ENCODE results near the gene CASTOR2.
"Not testable (repeated sequence)": the region's sequence is repeated elsewhere in the genome, so short reads cannot be mapped to it uniquely, and the experiment has no call there.

CASTOR2 gene

DNA sequence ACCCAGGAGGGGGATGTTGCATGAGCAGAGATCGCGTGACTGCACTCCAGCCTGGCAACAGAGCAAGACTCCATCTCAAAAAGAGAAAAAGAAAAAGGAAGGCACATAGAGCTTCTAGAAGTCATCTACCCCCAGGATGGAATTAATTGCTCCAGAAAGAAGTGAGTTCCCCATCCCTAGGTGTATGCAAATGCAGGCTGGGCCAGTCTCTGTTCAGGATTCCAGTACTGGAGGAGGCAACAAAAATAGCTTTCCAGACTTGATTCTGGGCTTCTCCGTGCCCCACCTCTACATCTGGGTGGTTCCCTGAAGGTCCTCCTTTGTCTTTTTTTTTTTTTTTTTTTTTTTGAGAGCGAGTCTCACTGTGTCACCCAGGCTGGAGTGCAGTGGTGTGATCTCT is 28.6 kb downstream of the CASTOR2 start:
- FAIRE-seq = no peak
- DNase-seq (ENCODE audit: insufficient read length, low spot score) = no peak

GRCh38 chr7:74994869-74995543 is 30.5 kb downstream of the CASTOR2 start:
- FAIRE-seq; DNase-seq (ENCODE audit: insufficient read length, low spot score): not testable (repeated sequence)

GRCh38 chr7:74996361-74996760 is 31.9 kb downstream of the CASTOR2 start:
- not testable (repeated sequence) for FAIRE-seq; DNase-seq (ENCODE audit: insufficient read length, low spot score)

DNA sequence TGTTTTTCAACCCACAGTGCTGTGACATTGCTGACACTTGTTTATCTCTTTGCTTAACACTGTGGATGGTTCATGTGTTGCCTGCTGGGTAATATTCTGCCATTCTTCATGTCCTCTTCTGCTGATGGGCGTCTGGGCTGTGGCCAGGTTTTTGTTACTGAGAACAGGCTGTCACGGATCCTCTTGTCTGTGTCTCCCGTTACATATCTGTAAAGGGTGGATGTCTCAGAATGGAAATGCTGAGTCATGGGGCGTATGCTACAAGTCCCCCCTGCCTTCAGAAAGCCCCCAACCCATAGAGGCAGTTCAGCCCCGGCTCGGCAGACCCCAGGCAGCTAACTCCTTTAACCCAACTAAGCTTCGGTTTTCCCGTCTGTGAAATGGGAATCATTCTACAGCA is 33.3 kb downstream of the CASTOR2 start:
- FAIRE-seq; DNase-seq (ENCODE audit: insufficient read length, low spot score): not testable (repeated sequence)

GRCh38 chr7:75001356-75001755 is 36.9 kb downstream of the CASTOR2 start:
- DNase-seq (ENCODE audit: insufficient read length, low spot score); FAIRE-seq: not testable (repeated sequence)

- FAIRE-seq = no peak
- DNase-seq (ENCODE audit: insufficient read length, low spot score) = no peak
Observed at GRCh38 chr7:75010036-75010435, 45.5 kb downstream of the CASTOR2 start.

DNA sequence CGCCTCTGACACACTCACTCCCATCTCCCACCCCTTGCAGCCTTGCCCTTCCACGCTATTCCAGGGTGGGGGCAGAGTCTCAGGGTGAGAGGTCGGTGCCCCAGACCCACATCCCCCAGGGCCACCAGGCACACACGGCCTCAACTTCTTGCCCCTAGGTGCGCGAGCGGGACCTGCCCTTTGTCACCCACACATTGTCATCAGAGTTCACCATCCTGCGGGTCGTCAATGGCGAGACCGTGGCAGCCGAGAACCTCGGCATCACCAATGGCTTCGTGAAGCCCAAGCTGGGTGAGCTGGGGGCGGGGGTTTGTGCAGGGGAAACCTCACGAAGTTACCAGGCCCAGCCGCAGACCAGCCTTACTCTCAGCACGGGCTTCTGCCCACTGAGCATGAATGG is 53.3 kb downstream of the CASTOR2 start:
- FAIRE-seq = no peak
- DNase-seq (ENCODE audit: insufficient read length, low spot score) = no peak

- no peak for FAIRE-seq
- DNase-seq (ENCODE audit: insufficient read length, low spot score) = no peak
Observed at GRCh38 chr7:75018570-75019364, 54.3 kb downstream of the CASTOR2 start.

DNA sequence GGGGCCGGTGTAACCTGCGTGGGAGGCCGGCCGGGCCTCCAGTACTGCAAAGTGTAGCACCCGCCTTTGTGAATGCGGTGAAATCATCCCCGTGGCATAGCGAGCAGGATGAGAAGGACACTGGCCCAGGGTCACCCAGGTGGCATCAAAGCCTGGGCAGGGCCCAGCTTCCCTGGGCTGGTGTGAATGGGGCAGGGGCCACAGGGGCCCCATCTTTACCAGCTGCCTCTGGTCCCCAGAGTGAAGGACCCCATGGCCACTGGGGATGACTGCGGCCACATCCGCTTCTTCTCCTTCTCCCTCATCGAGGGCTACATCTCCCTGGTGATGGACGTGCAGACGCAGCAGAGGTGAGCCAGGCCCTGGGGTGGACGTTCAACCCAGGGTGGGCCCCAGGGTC is 55.3 kb downstream of the CASTOR2 start:
- DNase-seq (ENCODE audit: insufficient read length, low spot score) = no peak
- no peak for FAIRE-seq

GRCh38 chr7:75024922-75025321 is 60.4 kb downstream of the CASTOR2 start:
- FAIRE-seq (no peak), DNase-seq (ENCODE audit: insufficient read length, low spot score) (no peak)

- FAIRE-seq (no peak), DNase-seq (ENCODE audit: insufficient read length, low spot score) (no peak)
Observed at GRCh38 chr7:75028299-75028698, 63.8 kb downstream of the CASTOR2 start.

DNA sequence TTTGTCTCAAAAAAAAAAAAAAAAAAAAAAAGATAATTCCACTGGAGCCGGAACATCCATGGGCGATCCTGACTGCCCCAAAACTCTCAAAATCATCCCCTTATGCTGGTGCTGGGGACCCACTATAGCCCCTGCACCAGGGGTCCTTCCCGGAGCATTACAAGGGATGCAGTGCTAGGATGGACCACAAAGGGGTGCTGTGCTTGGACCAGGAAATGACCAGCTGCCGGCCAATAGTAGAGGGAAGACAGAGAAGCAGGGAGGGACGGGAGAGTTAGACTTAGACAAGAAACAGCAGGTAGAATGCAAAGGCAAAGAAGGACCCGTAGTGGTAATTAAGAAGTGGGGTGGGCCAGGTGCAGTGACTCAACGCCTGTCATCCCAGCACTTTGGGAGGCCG is 68.6 kb downstream of the CASTOR2 start:
- no peak for FAIRE-seq
- no peak for DNase-seq (ENCODE audit: insufficient read length, low spot score)

GRCh38 chr7:75033826-75034225 is 69.3 kb downstream of the CASTOR2 start:
- no peak for DNase-seq (ENCODE audit: insufficient read length, low spot score)
- FAIRE-seq = no peak

GRCh38 chr7:75038508-75038907 is 74.0 kb downstream of the CASTOR2 start:
- FAIRE-seq (no peak), DNase-seq (ENCODE audit: insufficient read length, low spot score) (no peak)

DNA sequence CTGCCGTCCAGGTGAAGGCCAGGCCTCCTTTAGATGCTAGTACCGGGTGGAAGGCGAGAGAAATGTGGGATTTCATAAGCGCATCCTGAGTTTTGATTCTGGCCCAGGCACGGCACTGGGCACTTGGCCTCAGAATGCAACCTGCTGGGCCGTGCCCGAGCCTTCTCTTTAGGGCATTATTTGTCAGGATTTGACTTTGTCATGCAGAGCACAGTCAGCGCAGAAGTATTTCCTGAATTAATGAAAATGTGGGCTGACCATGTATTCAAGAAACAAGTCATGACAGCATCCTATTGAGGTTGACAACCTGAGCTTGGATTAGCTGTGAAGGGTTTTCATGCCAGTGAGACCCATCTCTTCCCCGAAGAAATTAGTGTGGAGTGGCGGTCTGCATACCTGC is 74.7 kb downstream of the CASTOR2 start:
- DNase-seq (ENCODE audit: insufficient read length, low spot score) (no peak), FAIRE-seq (no peak)

GRCh38 chr7:75039709-75040108 is 75.2 kb downstream of the CASTOR2 start:
- FAIRE-seq (no peak), DNase-seq (ENCODE audit: insufficient read length, low spot score) (no peak)

GRCh38 chr7:75040512-75040911 is 76.0 kb downstream of the CASTOR2 start:
- FAIRE-seq (no peak), DNase-seq (ENCODE audit: insufficient read length, low spot score) (no peak)

DNA sequence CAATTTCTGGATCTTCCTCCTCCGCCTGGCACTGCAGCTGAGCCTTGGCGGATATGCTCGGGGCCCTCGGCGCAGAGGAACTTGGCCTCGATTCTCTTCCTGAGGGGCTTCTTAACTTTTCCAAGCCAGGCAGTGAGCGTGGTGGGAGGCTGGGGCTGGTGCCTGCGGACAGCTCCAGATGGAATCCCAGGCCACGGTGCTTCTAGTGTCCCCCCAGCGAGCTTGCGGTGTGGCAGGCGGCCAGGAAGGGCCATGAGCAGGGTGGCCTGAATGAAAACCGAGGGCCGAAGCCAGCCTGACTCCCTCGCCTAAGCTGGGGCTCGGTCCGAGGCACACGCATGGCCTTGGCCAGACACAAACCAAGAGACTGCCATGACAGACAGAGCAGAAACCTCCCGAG is 77.8 kb downstream of the CASTOR2 start:
- FAIRE-seq = no peak
- DNase-seq (ENCODE audit: insufficient read length, low spot score) = no peak

DNA sequence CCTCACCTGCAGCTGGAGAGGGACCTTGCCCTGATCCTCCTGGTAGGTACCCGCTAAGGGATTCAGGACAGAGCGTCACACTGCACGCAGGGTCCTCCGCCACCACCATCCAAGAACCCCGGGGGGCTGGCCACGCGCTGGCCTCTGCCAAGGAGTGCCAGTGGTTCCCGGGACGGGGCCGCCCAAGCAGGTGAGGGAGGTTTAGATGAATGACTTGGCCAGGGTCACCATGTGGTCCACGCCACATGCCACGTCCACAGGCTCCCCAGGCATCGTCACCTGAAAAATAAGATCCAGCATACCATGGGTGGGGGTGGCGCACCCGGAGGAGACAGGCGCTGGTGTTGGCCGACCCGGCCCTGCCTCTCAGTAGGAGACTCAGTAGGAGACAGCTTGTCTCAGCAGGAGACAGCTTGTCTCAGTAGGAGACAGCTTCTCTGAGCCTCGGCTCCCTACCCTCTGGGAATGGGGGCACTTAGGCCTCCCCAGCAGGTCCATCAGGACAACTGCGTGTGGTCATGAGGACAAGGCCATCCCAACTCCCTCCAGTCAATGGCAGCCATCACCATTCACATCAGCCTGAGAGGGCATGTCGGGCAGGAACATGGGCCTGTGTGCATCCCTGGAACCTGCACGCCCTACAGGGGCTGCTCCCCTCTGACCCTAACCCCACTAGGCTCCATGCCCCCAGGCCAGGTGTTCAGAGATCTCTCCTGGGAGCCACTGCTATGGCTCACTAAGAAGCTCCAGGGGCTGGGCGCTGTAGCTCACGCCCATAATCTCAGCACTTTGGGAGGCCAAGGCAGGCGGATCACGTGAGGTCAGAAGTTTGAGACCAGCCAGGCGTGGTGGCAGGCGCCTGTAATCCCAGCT is 78.6 kb downstream of the CASTOR2 start:
- FAIRE-seq (no peak), DNase-seq (ENCODE audit: insufficient read length, low spot score) (no peak)

DNA sequence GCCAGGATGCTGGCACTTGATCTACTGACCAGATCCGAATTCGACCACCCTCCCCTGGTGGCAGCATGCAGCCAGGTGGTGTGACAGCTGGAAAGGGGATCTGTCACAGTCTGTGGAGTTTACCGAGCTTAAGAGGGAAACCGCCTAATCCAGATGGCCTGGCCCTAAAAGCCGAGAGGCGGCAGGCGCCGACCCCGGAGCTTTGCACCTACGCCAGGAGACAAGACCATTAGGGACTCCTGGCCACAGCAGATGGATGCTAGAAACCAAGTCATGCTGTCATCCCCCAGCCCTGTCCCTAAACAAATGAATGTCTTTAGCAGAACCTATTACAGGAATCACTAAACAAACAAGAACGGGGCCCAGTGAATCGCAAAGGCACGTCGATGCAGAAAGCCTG is 81.4 kb downstream of the CASTOR2 start:
- no peak for DNase-seq (ENCODE audit: insufficient read length, low spot score)
- no peak for FAIRE-seq

Measured in GM19239 (cell line).